ENCODE data around the gene AP2B1. TPM values are rescaled to one million over a fixed set of nuclear protein-coding genes. Genes with fewer than 3 reads are reported as not detected.

AP2B1 gene
- total and polyA plus RNA-seq, 9 of the 15 experiments (the other 6 are each of a cell fraction or from before 2014, with no cell fraction given) = 60.1 to 287 (median 105) TPM

DNA sequence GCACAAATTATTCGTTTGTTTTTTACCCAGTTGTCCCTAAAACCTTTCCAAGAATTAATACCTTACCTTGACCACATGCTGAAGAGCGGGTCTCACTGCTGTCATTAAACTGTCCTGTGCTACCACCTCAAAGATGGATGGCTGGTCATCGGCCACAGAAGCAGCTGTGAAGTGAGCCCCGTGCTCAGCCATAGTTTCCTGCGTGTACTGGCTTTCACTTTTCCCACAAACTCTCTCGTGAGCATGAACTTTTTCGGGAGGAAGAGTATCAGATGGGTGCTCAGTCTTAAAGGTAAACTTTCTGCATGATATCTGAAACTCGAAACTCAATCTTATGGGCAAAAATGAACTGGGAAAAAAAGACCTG lies 9.3 kb upstream of the AP2B1 start (continued):
- TF ChIP-seq, protein P1, sequence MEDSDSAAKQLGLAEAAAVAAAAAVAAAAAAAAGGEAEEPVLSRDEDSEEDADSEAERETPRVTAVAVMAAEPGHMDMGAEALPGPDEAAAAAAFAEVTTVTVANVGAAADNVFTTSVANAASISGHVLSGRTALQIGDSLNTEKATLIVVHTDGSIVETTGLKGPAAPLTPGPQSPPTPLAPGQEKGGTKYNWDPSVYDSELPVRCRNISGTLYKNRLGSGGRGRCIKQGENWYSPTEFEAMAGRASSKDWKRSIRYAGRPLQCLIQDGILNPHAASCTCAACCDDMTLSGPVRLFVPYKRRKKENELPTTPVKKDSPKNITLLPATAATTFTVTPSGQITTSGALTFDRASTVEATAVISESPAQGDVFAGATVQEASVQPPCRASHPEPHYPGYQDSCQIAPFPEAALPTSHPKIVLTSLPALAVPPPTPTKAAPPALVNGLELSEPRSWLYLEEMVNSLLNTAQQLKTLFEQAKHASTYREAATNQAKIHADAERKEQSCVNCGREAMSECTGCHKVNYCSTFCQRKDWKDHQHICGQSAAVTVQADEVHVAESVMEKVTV (CRISPR knock-in tag; IDR thresholded peaks at IDR 0.05) = 0 out of 2 replicates have a peak, but pooled peaks have one; percentile 1
- no peak for TF ChIP-seq ZFP1 (CRISPR knock-in tag; IDR thresholded peaks at IDR 0.05)
- TF ChIP-seq, protein P2, sequence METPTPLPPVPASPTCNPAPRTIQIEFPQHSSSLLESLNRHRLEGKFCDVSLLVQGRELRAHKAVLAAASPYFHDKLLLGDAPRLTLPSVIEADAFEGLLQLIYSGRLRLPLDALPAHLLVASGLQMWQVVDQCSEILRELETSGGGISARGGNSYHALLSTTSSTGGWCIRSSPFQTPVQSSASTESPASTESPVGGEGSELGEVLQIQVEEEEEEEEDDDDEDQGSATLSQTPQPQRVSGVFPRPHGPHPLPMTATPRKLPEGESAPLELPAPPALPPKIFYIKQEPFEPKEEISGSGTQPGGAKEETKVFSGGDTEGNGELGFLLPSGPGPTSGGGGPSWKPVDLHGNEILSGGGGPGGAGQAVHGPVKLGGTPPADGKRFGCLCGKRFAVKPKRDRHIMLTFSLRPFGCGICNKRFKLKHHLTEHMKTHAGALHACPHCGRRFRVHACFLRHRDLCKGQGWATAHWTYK (CRISPR knock-in tag; IDR thresholded peaks at IDR 0.05) = no peak
- TF ChIP-seq KAT7 (CRISPR knock-in tag; IDR thresholded peaks at IDR 0.05; ENCODE audit: borderline replicate concordance) = 0 out of 2 replicates have a peak, but pooled peaks have one; percentile 34
- no peak for TF ChIP-seq ZC3H4 (CRISPR knock-in tag; IDR thresholded peaks at IDR 0.05; ENCODE audit: borderline replicate concordance)
- TF ChIP-seq CHD4 (IDR thresholded peaks at IDR 0.05; ENCODE audit: insufficient read depth, insufficient replicate concordance, low read depth, low read length, poor library complexity, severe bottlenecking) = no peak
- no peak for TF ChIP-seq GTF2B (IDR thresholded peaks at IDR 0.05; ENCODE audit: extremely low read depth, insufficient read length)
- no peak for TF ChIP-seq POU5F1 (IDR thresholded peaks at IDR 0.05; ENCODE audit: borderline replicate concordance, low read depth, low read length, partially characterized antibody)
- peak in 1 of 2 experiments; percentile 41 for TF ChIP-seq E2F6 (IDR thresholded peaks at IDR 0.05; ENCODE audit: borderline replicate concordance in 1 of 2, extremely low read depth in 1 of 2, insufficient read depth in 1 of 2, insufficient read length in 1 of 2, low read depth in 1 of 2, low read length in 1 of 2, poor library complexity in 1 of 2, severe bottlenecking in 1 of 2)
- peak; percentile 7 to 84 (median 66) for TF ChIP-seq YY1 (IDR thresholded peaks at IDR 0.05; ENCODE audit: borderline replicate concordance in 1 of 3, control insufficient read depth in 1 of 3, extremely low read depth in 1 of 3, insufficient read depth in 3 of 3, insufficient read length in 1 of 3, insufficient replicate concordance in 2 of 3, low read depth in 1 of 3, low read length in 2 of 3)
- TF ChIP-seq, protein P3, sequence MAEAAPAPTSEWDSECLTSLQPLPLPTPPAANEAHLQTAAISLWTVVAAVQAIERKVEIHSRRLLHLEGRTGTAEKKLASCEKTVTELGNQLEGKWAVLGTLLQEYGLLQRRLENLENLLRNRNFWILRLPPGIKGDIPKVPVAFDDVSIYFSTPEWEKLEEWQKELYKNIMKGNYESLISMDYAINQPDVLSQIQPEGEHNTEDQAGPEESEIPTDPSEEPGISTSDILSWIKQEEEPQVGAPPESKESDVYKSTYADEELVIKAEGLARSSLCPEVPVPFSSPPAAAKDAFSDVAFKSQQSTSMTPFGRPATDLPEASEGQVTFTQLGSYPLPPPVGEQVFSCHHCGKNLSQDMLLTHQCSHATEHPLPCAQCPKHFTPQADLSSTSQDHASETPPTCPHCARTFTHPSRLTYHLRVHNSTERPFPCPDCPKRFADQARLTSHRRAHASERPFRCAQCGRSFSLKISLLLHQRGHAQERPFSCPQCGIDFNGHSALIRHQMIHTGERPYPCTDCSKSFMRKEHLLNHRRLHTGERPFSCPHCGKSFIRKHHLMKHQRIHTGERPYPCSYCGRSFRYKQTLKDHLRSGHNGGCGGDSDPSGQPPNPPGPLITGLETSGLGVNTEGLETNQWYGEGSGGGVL (CRISPR knock-in tag; IDR thresholded peaks at IDR 0.05) = no peak
- TF ChIP-seq ZZZ3 (IDR thresholded peaks at IDR 0.05) = no peak
- TF ChIP-seq ELF2 (CRISPR knock-in tag; IDR thresholded peaks at IDR 0.05) = no peak
- no peak for TF ChIP-seq CBX8 (IDR thresholded peaks at IDR 0.05; ENCODE audit: borderline replicate concordance, extremely low read depth, low read depth, low read length, poor library complexity, severe bottlenecking)
- peak; percentile 16; the same call in 1 of the 2 replicates for TF ChIP-seq PKNOX1 (IDR thresholded peaks at IDR 0.05)
- no peak for TF ChIP-seq HOXB6 (CRISPR knock-in tag; IDR thresholded peaks at IDR 0.05; ENCODE audit: borderline replicate concordance)
- TF ChIP-seq RBM14 (IDR thresholded peaks at IDR 0.05; ENCODE audit: borderline replicate concordance, insufficient read depth, low read depth, low read length) = no peak

Data from K562 (cell line).